ENCODE data around the gene RAD51D. TPM values are rescaled to one million over a fixed set of nuclear protein-coding genes. Genes with fewer than 3 reads are reported as not detected.

The RAD51D gene
- total RNA-seq, result 16.4 and 20.7 TPM in 2 replicates

GRCh38 chr17:35119370-35120165, at the start of gene RAD51D:
RAD51D (minus strand) TSS chr17:35119860; CDS start chr17:35119613, 247 bp downstream.

GRCh38 chr17:35147375-35147905, 27.8 kb upstream of the RAD51D start, which contains the start of gene UNC45B:
UNC45B (plus strand) TSS chr17:35147817; CDS start chr17:35148264, 447 bp downstream.

GRCh38 chr17:35141681-35142466, 22.2 kb upstream of the RAD51D start, which contains the start of gene NLE1:
NLE1 (minus strand) TSS chr17:35142303; CDS start chr17:35142275, 28 bp downstream.

GRCh38 chr17:35121315-35121714, 1.7 kb upstream of the RAD51D start, which contains the start of gene FNDC8:
FNDC8 (plus strand) TSS chr17:35121615; CDS start chr17:35121694, 79 bp downstream.

GRCh38 chr17:35063514-35064223, 56.0 kb downstream of the RAD51D start, which contains the start of gene RFFL:
RFFL (minus strand) TSS chr17:35063707; CDS start chr17:35026553, 37,154 bp downstream.

Other genes starting within 250 kb of the RAD51D start
- gene CCT6B, start 158.4 kb downstream of the RAD51D start, total RNA-seq, result 1.0 and 1.7 TPM in 2 replicates
- gene ZNF830, start 158.3 kb downstream of the RAD51D start, total RNA-seq, result 12.4 and 14.0 TPM in 2 replicates
- 30.8 and 33.5 TPM in 2 replicates for gene LIG3, start 139.3 kb downstream of the RAD51D start, total RNA-seq
- gene RFFL, start 56.2 kb downstream of the RAD51D start, total RNA-seq, result 16.7 and 27.5 TPM in 2 replicates
- gene FNDC8, start 1.8 kb upstream of the RAD51D start, total RNA-seq, result not detected in 2 replicates
- gene NLE1, start 22.4 kb upstream of the RAD51D start, total RNA-seq, result 27.9 and 30.6 TPM in 2 replicates
- gene UNC45B, start 28.0 kb upstream of the RAD51D start, total RNA-seq, result not detected in 2 replicates
- not detected in 2 replicates for gene SLC35G3, start 74.5 kb upstream of the RAD51D start, total RNA-seq
- 127 and 142 TPM in 2 replicates for gene SLFN5, start 123.2 kb upstream of the RAD51D start, total RNA-seq

All from smooth muscle cell of trachea (primary cell).